Colonic mucosa (tissue), 4 donors: ENCODE results near the gene OR51E1. TPM values are rescaled to one million over a fixed set of nuclear protein-coding genes. Genes with fewer than 3 reads are reported as not detected.

Experiments
- DNase-seq: peaks from one replicate; pipeline ENCODE4 v3.0.0-alpha.2; 2020
- H3K27ac ChIP-seq: fragments of 200-600 bp; one replicate; pipeline ENCODE4 v1.8.0; 2021
- H3K27me3 ChIP-seq: fragments of 200-600 bp; one replicate; pipeline ENCODE4 v1.8.0; 2021
- H3K36me3 ChIP-seq: fragments of 200-600 bp; one replicate; pipeline ENCODE4 v1.8.0; 2021
- H3K4me1 ChIP-seq: fragments of 200-600 bp; one replicate; pipeline ENCODE4 v1.8.0; 2021; ENCODE audit warnings: mild to moderate bottlenecking
- H3K4me3 ChIP-seq: fragments of 200-600 bp; one replicate; pipeline ENCODE4 v1.8.0; 2021
- H3K9ac ChIP-seq, 2 donors: one replicate each; pipeline ENCODE4 v1.7.0; 2013; ENCODE audit warnings: control low read depth in 2 of 2, low read depth in 2 of 2, low read length in 2 of 2
- H3K9me3 ChIP-seq: fragments of 200-600 bp; one replicate; pipeline ENCODE4 v1.8.0; 2021
- CTCF ChIP-seq: fragments of 200-600 bp; IDR thresholded peaks from one replicate; pipeline ENCODE4 v1.8.0; 2022; ENCODE audit warnings: antibody characterized with exemption, mild to moderate bottlenecking
- intact Hi-C: fragments of 100-400 bp; cut with DNase I; formaldehyde crosslinking; loops from one replicate; pipeline ENCODE4 v1.14.1; 2022
- total RNA-seq, 2 donors: library from RNA; stranded (reverse); fragmentation: NEBNext Ultra II Directional in 1 of 2; extraction: Animal tissue kit (Norgen Biotek cat#: 25700) in 1 of 2; gene quantifications; one replicate each; pipeline ENCODE4 v1.2.1, GENCODE V29; 2021
- donor health status: healthy.
- donor health status: DM: no; HTN: no; CAD: no.
- donor health status: DM: no; HTN: no; CAD: no.

The OR51E1 gene
- total RNA-seq, 2 donors from 2014 or later = 0.22 to 1.0 TPM

- H3K27ac ChIP-seq = no peak overlapping the region
- H3K9ac ChIP-seq = no peak overlapping the region
- TF ChIP-seq CTCF = no peak
- no peak overlapping the region for H3K4me3 ChIP-seq
- no peaks in the 10 kb centered on the region for H3K36me3 ChIP-seq
- no peaks in the 10 kb centered on the region for H3K4me1 ChIP-seq
- intact Hi-C loops = no loop called here
- H3K27me3 ChIP-seq = no peaks in the 10 kb centered on the region
- DNase-seq = no peak
- no peaks in the 10 kb centered on the region for H3K9me3 ChIP-seq
These were observed 56.6 kb downstream of the OR51E1 start for GRCh38 chr11:4700436-4700820.

- no peaks in the 10 kb centered on the region for H3K4me1 ChIP-seq
- TF ChIP-seq CTCF = no peak
- no peaks in the 10 kb centered on the region for H3K27me3 ChIP-seq
- DNase-seq = no peak
- H3K36me3 ChIP-seq = no peaks in the 10 kb centered on the region
- H3K27ac ChIP-seq = no peak within 1 kb of the TSS
- intact Hi-C loops = no loop called here
- no peak within 1 kb of the TSS for H3K4me3 ChIP-seq
- H3K9ac ChIP-seq = no peak within 1 kb of the TSS
- no peaks in the 10 kb centered on the region for H3K9me3 ChIP-seq
These were observed 60.4 kb downstream of the OR51E1 start, which contains the start of gene MMP26 for GRCh38 chr11:4704054-4704789. MMP26 (plus strand) TSS chr11:4704784.

- no peak for DNase-seq
- H3K27ac ChIP-seq = no peak overlapping the region
- H3K9me3 ChIP-seq = no peaks in the 10 kb centered on the region
- H3K27me3 ChIP-seq = no peaks in the 10 kb centered on the region
- H3K9ac ChIP-seq = no peak overlapping the region
- H3K4me3 ChIP-seq = no peak overlapping the region
- no peaks in the 10 kb centered on the region for H3K36me3 ChIP-seq
- intact Hi-C loops = no loop called here
- no peaks in the 10 kb centered on the region for H3K4me1 ChIP-seq
- TF ChIP-seq CTCF = no peak
These were observed 61.1 kb downstream of the OR51E1 start for GRCh38 chr11:4704790-4705334.

Other genes with a start within 250 kb of the OR51E1 start
- gene OR52K2, start 194.7 kb upstream of the OR51E1 start, total RNA-seq = not detected
- not detected for gene OR52K1, start 161.3 kb upstream of the OR51E1 start, total RNA-seq
- gene OR52M1, start 98.8 kb upstream of the OR51E1 start, total RNA-seq = not detected
- not detected for gene OR52I2, start 62.2 kb upstream of the OR51E1 start, total RNA-seq
- gene OR52I1, start 49.9 kb upstream of the OR51E1 start, total RNA-seq = not detected
- gene TRIM68, start 35.8 kb upstream of the OR51E1 start, total RNA-seq = 10 to 100 TPM; 13.9 to 20.0 TPM
- gene OR51D1, start 6.5 kb upstream of the OR51E1 start, total RNA-seq = not detected
- under 1 TPM; 0.30 to 0.74 TPM for gene OR51E2, start 53.9 kb downstream of the OR51E1 start, total RNA-seq
- not detected for gene MMP26, start 60.8 kb downstream of the OR51E1 start, total RNA-seq
- gene OR51F1, start 126.0 kb downstream of the OR51E1 start, total RNA-seq = not detected
- not detected for gene OR52R1, start 160.4 kb downstream of the OR51E1 start, total RNA-seq
- gene OR51F2, start 177.3 kb downstream of the OR51E1 start, total RNA-seq = not detected
- not detected for gene OR51S1, start 205.2 kb downstream of the OR51E1 start, total RNA-seq
- not detected for gene OR51T1, start 237.9 kb downstream of the OR51E1 start, total RNA-seq